Activated CD8-positive, alpha-beta memory T cell treated with anti-CD3 and anti-CD28 coated beads for 24 hours (primary cell): ENCODE data around the gene TRMT1.
"Not testable (repeated sequence)": the region's sequence is repeated elsewhere in the genome, so short reads cannot be mapped to it uniquely, and the experiment has no call there.

Experiments used
- DNase-seq: peaks from one replicate; pipeline ENCODE4 v3.0.0-alpha.2; 2020

TRMT1 gene

DNA sequence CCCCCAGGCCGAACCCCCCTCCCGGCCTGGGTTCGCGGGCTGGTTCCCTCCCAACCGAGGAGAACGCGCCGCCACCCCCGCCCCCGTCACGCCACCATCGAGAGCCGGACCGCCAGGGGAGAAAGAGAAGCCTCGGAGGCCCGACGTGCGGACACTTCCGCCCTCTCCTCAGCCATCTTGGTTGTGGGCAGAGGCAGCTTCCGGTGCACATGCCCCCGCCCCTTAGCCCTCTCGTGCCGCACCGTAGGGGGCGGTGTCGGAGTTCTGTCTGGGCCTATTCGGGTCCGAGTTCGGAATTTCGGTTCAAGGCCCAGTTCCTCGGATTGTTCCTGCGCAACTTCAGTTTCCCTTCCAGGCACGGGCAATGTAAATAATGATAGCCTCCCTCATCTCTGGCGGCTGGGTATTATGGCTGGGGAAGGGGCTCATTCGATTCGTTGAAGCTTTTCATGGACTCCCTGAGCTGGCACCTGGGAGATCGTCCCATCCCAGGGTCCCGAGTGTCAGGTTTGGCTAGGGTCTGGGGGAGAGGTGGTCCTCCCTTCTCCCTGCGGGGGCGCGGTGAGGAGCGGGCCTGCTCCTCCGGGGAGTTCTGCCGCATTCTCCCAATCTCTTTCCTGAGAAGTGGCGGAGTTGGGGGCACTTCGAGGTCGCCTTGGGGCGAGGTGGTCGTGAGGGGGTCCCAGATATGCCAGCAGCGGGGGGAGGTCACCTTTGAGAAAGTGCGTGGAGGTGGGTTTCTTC lies 33.8 kb upstream of the TRMT1 start, which contains the start of the genes IER2 and STX10:
TSS of gene IER2 (plus strand) at position 225 of the 744 bp plus-strand sequence. CDS start 2,776 bp downstream, outside the sequence.
TSS of gene STX10 (minus strand) at position 189 of the 744 bp plus-strand sequence. CDS start 202 bp downstream, outside the sequence.
- DNase-seq: peak; percentile 95

DNA sequence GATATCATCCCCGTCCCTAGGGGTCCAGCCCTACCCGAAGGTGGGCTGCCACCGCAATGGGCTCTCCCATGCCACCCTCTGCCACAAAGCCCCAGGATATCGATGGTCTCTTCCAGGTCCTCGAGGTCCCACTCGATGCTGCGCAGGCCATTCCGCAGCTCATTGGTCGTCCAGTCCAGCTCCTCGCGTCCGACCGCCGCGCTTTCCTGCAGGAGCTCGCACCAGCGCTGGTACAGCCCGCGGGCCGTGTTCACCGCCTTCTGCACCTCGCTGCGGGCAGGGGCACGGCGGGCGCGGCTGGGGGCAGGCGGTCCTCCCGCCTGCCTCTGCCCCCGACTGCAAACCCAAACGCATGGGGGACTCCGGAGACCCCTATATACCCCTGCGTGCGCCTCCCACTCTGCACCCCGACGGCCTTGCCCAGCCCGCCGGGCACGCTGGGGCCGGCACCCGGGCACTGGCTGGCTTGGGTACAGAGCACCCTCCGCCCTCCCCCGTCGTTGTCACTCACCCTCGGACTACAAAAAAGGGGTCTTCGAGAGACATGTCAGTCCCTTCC lies 33.2 kb upstream of the TRMT1 start:
- DNase-seq: no peak

DNA sequence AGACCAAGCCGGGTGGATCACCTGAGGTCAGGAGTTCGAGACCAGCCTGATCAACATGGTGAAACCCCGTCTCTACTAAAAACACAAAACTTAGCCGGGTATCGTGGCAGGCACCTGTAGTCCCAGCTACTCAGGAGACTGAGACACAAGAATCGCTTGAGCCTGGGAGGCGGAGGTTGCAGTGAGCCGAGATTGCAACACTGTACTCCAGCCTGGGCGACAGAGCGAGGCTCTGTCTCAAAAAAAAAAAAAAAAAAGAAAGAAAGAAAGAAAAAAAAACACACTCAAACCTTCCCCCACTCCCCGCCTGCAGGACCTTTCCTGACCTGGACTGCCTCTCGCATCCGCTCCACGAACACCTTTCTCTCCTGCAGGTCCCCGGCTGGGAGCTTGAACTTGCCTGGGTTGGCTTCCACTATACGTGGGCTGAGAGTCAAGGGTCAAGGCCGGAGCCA lies 32.7 kb upstream of the TRMT1 start:
- not testable (repeated sequence) for DNase-seq

DNA sequence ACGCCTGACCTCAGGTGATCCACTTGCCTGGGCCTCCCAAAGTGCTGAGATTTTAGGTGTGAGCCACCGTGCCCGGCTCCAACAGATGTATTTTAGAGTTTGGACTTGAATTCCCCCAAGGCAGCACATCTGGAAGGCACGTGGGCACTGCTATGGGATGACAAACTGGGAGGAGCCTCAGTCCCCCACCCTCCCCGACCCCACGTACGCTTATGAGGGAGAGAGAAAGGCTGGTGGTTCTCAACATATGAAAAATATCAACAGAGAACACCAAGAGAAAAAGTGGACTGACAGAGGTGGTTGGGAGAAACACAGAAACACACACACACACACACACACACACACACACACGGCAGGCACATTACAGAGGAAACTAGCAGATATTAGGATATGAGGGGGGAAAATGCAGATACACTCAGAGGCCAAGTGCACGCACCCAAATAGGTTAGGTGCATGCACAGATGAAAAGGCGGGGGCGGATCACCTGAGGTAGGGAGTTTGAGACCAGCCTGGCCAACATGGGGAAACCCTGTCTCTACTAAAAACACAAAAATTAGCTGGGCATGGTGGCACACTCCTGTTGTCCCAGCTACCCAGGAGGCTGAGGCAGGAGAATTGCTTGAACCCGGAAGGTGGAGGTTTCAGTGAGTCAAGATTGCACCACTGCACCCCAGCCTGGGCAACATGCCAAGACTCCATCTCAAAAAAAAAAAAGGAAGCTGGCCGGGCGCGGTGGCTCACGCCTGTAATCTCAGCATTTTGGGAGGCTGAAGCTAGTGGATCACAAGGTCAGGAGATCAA lies 30.4 kb upstream of the TRMT1 start:
- DNase-seq: no peak

DNA sequence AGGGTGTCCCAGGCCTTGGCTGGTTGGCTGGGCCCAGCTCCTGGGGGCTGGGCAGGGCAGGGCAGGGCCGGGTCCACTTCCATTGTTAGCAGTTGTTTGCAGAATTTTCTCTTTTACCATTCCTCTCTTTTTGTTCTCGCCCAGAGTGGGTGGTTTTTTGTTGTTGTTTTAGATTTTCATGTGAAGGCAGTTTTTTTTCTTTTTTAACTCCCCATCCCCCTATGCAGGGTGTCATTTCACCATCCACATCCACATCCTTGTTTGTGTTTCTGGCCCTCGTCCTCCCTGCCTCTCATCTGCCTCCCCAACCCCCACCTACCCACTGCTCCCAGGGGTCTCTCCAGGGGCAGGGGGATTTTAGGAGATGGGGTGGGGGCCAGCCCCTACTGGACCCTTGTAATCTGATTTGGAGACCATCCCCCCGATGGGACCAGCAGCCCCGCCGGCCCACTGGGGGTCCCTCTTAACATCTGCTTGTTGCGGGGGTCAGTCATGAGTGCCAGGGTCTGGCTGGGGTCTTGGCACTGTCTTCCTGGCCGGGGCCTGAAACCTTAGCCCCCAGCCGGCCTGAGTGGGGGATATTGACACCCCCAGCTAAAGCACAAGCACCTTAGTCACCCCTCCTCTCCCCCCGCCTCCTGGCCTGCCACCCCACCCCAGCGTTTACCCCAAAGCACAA lies 23.2 kb upstream of the TRMT1 start:
- no peak for DNase-seq

DNA sequence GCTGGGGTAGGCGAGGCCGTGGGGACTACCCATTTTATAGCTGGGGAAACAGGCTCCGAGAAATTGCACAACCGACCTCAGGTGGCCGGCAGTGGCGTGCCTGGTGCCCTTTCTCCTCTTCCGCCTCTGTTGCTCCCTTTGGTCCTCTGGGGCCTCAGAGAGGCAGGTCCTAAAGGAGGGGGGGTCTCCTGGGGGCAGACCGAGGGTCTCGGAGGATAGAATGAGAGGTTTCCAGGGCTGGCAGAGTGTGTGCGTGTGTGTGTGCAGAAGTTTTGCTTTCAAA lies 22.3 kb upstream of the TRMT1 start:
- DNase-seq: no peak

DNA sequence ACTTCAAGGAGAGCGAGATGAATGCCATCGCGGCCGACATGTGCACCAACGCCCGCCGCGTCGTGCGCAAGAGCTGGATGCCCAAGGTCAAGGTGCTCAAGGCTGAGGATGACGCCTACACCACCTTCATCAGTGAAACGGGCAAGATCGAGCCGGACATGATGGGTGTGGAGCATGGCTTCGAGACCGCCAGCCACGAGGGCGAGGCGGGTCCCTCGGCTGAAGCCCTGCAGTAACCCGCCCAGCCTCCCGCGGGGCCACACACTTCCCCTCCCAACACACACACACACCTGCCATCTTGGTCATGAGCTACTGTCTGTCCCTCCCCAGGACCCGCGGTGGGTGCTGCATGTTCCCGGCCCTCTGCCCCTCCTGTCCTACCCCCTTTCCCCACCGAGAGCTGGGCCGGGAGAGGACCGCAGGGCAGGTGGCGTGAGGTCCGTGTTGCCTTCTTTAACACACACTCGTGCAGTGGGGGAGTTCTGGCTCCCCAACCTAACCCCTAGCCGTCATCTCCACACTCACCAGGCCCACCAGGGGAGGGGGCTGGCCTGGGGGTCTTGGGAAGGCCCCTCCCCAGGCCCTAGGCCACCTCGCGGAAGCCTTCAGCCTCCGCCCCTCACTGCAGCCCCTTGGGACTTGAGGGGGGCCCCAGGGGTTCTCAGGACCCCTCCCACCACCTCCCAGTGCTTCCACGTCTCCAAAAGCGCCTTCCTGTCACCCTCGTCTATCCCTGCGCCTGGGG lies 21.8 kb upstream of the TRMT1 start:
- no peak for DNase-seq

DNA sequence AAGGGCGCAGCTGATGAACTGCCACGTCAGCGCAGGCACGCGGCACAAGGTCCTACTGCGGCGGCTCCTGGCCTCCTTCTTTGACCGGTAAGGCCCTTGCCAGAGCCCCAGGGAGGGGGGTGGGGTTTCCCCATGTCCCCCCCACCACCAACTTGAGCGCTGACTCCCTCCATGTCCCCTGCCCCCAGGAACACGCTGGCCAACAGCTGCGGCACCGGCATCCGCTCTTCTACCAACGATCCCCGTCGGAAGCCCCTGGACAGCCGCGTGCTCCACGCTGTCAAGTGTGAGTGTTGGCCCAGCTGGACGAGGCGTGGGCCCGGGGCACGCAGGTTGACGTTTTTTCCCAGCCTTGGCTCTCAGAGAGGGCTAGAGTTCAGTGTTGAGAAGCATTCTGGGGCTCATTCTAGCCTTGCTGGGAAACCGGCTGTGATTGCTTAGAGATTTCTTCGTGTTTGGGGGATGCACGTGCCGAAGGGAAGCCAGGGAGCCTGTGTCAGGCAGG lies 20.8 kb upstream of the TRMT1 start:
- DNase-seq: no peak

DNA sequence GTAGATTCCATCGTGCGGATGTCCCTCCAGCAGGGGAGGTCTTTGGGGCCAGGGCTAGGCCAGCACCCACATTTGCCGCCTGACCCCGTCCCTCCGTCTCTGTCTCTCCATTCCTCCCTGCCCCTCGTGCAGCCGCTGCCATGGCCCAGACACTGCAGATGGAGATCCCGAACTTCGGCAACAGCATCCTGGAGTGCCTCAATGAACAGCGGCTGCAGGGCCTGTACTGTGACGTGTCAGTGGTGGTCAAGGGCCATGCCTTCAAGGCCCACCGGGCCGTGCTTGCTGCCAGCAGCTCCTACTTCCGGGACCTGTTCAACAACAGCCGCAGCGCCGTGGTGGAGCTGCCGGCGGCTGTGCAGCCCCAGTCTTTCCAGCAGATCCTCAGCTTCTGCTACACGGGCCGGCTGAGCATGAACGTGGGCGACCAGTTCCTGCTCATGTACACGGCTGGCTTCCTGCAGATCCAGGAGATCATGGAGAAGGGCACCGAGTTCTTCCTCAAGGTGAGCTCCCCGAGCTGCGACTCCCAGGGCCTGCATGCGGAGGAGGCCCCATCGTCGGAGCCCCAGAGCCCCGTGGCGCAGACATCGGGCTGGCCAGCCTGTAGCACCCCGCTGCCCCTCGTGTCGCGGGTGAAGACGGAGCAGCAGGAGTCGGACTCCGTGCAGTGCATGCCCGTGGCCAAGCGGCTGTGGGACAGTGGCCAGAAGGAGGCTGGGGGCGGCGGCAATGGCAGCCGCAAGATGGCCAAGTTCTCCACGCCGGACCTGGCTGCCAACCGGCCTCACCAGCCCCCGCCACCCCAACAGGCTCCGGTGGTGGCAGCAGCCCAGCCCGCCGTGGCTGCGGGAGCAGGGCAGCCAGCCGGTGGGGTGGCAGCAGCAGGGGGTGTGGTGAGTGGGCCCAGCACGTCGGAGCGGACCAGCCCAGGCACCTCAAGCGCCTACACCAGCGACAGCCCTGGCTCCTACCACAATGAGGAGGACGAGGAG lies 18.8 kb upstream of the TRMT1 start:
- DNase-seq: no peak

DNA sequence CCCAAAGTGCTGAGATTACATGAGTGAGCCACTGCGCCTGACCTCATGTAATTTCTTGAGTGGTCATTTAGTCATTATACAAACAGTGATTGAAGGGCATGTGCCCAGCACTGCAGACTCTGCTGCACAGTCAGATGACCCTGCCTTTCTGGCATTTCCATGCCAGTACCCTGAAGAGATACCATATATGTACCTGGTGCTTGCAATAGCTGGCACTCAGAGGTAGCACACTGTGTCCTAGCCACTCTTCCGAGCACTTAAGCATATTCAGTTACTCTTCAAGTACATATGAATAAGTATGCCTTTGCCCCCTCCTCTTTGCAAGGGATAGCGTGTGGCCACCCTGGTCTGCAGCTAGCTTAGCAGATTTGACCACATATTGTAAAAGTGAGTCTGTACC lies 18.1 kb upstream of the TRMT1 start:
- DNase-seq: no peak

DNA sequence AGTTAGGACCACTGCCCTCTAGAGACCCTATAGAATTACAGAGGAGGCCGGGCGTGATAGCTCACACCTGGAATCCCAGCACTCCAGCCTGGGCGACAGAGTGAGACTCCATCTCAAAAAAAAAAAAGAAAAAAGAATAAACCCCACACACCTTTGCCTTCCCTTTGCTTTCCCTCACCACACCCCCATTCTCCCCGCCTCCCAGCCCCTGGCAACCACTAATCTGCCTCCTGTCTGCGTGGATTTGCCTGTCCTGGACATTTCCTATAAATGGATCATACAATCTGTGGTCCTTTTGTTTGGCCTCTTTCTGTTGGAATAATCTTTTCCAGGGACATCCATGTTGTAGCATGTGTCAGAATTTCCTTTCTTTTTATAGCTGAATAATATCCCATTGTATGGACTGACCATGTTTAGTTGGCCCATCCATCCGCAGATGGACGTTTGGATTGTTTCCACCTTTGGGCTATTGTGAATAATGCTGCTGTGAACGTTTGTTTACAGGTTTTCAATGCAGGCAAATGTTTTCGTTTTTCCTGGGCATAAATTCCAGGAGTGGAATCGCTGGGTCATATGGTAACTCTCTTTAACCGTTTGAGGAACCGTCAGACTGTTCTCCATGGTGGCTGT lies 16.8 kb upstream of the TRMT1 start:
- DNase-seq: no peak

DNA sequence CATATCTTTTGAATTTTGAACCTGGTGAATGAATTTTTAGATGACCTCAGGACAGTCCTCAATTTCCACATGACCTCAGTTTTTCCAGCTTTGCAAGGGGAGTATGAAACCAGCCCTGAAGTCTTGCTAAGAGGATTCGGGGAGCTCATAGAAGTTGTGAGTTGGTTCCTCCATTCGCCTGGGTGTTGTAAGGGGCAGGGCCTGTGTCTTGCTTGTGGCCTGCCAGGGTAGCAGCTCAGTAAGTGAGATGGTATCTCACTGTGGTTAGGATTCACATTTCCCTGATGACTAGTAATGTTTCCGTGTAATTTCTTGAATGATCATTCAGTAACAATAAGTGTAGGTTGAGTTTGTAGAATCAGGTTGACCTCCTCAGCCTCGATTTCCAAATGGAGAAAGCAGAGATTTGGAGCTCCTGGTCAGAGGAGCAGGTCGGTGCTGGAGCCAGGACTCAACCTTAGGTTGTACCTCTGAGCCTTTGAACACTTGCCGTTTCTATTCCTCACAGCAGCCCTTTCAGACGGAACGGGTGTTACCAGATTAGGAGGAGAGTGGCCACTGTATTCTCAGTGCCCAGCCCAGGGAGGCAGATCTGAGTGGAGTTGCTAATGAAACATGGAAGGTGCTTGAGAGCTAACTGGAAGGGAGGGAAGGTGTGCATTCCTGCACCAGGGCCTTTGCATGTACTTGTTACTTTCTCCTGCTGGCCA lies 16.1 kb upstream of the TRMT1 start:
- DNase-seq: peak; percentile 71

DNA sequence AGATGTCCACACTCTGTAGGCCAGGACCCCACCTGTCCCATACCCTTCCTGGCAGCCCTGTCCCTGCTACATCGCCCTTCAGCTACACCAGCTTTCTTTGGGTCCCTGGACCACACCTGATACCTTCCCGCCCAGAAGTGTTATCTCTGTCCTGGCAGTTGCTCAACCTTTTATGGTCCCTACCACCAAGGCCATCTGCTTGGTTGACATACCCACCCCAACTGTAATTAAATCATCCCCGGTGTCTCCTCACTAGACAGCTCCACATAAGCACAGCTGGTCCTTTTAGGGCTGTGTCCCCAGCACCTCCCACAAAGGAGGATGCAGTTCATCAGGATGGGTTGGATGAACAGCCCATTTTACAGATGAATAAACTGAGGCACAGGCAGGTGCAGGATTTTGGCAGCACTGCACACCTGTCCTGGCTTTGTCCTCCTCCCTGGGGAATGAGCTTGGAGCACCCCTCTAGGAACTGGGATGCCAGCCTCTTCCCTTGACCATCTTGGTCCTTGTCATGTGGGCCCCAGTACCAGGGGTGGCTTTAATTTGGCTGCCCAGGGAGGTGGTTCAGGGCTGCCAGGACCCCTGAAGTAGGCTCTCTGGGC lies 14.4 kb upstream of the TRMT1 start:
- DNase-seq: no peak

DNA sequence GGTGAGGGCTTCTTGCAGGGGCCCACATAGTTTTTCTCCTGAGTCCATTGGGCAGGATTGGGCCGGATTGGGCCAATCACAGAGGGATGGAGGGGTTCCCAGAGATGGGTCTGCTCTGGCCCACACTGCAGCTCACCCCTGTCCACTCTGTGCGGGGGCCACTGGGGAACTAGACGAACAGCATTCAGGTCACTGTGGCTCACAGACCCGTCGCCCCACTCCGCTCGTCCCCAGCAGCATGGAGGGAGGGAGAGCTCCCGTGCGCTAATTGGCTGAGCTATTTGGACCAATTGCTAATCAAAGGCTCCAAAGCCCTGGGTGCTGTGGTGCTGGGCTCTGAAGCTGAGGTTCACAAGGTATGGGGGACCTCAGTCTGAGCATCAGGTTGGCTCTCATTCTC lies 12.8 kb upstream of the TRMT1 start:
- no peak for DNase-seq

DNA sequence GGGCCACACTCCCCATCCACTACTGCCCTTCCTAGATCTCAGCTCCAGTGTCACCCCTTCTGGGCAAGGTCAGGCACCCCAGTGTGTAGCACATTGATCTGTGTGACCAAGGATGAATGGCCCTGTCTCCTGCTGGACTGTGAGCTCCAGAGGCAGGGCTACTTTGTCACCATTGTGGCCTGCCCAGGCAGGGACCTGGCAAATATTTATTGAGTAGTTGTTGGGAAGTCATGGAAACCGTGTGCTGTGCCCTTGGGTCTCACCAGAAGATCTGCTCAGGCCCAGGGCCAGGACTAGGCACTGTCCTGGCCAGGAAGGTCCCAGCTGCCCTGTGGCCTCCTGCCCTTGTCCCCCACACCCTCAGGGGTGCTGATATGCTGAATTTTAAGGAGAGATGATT lies 12.0 kb upstream of the TRMT1 start:
- DNase-seq: no peak

DNA sequence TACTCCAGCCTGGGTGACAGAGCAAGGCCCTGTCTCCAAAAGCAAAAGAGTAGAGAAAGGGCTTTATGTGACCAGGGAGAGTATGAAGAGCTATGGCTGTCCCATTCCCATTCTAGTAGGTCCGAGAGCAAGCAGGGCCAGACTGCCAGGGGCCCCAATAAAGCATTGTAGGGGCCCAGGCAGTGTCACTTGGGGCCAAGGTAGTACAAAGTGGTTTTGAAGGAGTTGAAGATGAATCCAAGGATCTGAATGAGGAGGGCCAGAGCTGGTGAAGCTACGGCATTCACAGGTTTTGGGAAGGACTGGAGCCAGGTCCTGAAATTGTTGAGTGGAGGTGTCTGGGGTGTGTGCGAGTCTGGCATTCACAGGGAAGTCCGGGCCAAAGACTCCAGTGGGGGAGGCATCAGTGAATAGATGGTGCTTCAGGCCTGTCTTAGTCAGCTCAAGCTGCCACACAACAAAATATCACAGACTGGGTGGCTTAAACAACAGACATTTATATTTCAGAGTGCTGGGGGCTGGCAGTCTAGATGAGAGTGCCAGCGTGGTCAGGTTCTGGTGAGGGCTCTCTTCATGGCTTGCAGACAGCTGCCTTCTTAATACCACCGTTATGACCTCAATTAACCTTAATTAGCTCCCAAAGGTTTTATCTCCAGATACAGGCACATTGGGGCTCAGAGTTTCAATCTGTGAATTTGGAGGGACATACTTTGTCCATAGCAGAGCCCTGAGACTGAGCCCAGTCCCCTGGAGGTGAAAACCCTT lies 11.5 kb upstream of the TRMT1 start:
- DNase-seq: no peak

DNA sequence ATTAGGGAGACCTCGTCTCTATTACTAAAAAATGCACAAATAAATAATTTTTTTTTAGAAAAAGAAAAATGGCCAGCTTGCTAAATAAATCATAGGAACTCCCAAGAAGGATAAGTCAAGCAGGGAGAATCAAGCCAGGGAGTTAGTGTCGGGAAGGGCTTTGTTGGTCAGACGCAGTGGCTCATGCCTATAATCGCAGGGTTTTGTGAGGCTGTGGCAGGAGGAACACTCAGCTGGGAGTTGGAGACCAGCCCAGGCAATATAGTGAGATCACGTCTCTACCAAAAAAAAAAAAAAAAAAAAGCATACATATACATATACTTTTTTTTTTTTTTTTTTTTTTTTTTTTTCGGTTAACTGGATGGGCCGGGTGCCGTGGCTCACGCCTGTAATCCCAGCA lies 10.5 kb upstream of the TRMT1 start:
- no peak for DNase-seq
